PC-3 (cell line): ENCODE measurements around the gene COP1.
"Not testable (repeated sequence)": the region's sequence is repeated elsewhere in the genome, so short reads cannot be mapped to it uniquely, and the experiment has no call there.

ENCODE experiments used
- CTCF ChIP-seq: fragments of 300-600 bp; sonication (generic); conservative IDR thresholded peaks from 2 replicates; pipeline ENCODE4 v1.5.1; 2017; ENCODE audit warnings: antibody characterized with exemption, low read depth, mild to moderate bottlenecking, low read length
- EZH2 ChIP-seq: fragments of 300-600 bp; sonication (generic); IDR thresholded peaks from one replicate; pipeline ENCODE4 v1.6.1; 2017; ENCODE audit warnings: antibody characterized with exemption, mild to moderate bottlenecking, low read length; ENCODE audit not compliant: unreplicated experiment
- EZH2phosphoT487 ChIP-seq: fragments of 300-600 bp; sonication (generic); IDR thresholded peaks from 2 replicates; pipeline ENCODE4 v1.6.1; 2018; ENCODE audit warnings: mild to moderate bottlenecking, antibody characterized with exemption, low read length, borderline replicate concordance

- not testable (repeated sequence) for TF ChIP-seq EZH2, CTCF, EZH2phosphoT487
Measured at GRCh38 chr1:175992202-175992601, 214.9 kb downstream of the COP1 start.
